ENCODE data around the gene CYBC1. TPM values are rescaled to one million over a fixed set of nuclear protein-coding genes. Genes with fewer than 3 reads are reported as not detected.

The CYBC1 gene
- polyA plus RNA-seq, 1 donor (not counting 4 experiments of a cell fraction or from before 2014, with no cell fraction given), result 30.2 TPM

DNA sequence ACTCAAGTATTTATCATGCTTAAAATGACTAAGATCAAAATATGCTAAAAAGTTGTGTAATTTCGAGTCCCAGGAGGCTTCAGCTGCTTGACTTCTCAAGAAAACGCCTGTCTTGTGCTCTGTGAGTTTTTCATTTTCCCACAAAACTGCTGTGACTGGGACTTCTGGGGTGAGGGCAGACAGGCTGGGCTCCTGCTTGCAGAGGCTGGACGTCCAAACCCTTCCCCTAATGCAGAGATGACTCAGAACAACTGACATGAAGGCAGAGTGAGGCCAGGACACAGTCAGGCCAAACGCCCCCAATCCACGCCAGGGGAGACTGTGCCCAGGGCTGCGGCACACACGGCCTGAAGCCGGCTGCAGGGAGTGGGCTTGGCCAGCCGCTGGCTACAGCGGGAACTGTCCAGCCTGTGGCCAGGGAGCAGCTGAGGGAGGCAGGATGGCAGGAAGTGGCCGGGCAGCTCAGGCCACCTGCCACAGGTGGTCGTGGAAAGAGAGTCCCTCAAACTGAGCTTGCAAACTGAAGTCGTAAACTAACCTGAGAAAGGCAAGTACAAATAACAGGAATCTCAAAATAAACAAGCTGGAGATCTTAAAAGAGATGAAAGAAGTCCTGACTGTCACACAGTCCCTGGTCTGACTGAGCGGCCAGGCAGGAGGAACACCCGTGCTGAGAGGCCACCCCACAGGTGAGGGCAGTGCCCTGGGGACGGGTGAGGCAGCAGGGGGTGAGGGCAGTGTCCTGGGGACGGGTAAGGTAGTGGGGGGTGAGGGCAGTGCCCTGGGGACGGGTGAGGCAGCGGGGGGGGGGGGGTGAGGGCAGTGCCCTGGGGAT, 53.7 kb downstream of the CYBC1 start:
- Histone ChIP-seq H3K4me1 (ENCODE audit: control insufficient read depth, extremely low read depth, insufficient read depth, low read length) (no peaks in the 10 kb centered on the region), H3K4me2 (ENCODE audit: control insufficient read depth, extremely low read depth, insufficient read depth, low read depth, low read length) (no peak overlapping the region), H3K79me2 (ENCODE audit: control insufficient read depth, insufficient read depth, low read length) (no peaks in the 10 kb centered on the region), H3K27ac (ENCODE audit: control insufficient read depth, insufficient read depth, low read length) (no peak overlapping the region), H3K36me3 (ENCODE audit: control insufficient read depth in 2 of 2, extremely low read depth in 1 of 2, insufficient read depth in 2 of 2, low read length in 2 of 2) (peaks cover 2 to 3% of the 10 kb centered on the region in 2 experiments), H3K27me3 (ENCODE audit: control insufficient read depth, extremely low read depth, insufficient read depth, low read length) (no peaks in the 10 kb centered on the region), H3K9me1 (ENCODE audit: control insufficient read depth, extremely low read depth, insufficient read depth, low read length) (no peaks in the 10 kb centered on the region), H4K20me1 (ENCODE audit: control insufficient read depth, extremely low read depth, insufficient read depth, low read length) (no peaks in the 10 kb centered on the region), H2AFZ (ENCODE audit: control insufficient read depth, low read length) (no peak overlapping the region), H3K9ac (ENCODE audit: control insufficient read depth, extremely low read depth, insufficient read depth, low read length) (no peak overlapping the region), H3K9me3 (ENCODE audit: control insufficient read depth, low read depth, low read length) (no peaks in the 10 kb centered on the region), H3K4me3 (ENCODE audit: control insufficient read depth in 2 of 3, extremely low read depth in 1 of 3, insufficient read depth in 2 of 3, low read depth in 1 of 3, low read length in 3 of 3) (no peak overlapping the region)
- FAIRE-seq (no peak), DNase-seq (ENCODE audit: low read depth, low spot score) (no peak)
- dilution Hi-C loops (cut with MboI; ENCODE audit: extremely low pct_ligation_motif_present, low sequenced_read_pairs), result no loop called here
- TF ChIP-seq, protein P1, sequence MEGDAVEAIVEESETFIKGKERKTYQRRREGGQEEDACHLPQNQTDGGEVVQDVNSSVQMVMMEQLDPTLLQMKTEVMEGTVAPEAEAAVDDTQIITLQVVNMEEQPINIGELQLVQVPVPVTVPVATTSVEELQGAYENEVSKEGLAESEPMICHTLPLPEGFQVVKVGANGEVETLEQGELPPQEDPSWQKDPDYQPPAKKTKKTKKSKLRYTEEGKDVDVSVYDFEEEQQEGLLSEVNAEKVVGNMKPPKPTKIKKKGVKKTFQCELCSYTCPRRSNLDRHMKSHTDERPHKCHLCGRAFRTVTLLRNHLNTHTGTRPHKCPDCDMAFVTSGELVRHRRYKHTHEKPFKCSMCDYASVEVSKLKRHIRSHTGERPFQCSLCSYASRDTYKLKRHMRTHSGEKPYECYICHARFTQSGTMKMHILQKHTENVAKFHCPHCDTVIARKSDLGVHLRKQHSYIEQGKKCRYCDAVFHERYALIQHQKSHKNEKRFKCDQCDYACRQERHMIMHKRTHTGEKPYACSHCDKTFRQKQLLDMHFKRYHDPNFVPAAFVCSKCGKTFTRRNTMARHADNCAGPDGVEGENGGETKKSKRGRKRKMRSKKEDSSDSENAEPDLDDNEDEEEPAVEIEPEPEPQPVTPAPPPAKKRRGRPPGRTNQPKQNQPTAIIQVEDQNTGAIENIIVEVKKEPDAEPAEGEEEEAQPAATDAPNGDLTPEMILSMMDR (optimal IDR thresholded peaks at IDR 0.05 in 1 of 3, IDR thresholded peaks at IDR 0.05 in 1 of 3, conservative IDR thresholded peaks at IDR 0.05 in 1 of 3; ENCODE audit: extremely low read depth in 1 of 3, insufficient read depth in 2 of 3, low read length in 3 of 3), result no peak

DNA sequence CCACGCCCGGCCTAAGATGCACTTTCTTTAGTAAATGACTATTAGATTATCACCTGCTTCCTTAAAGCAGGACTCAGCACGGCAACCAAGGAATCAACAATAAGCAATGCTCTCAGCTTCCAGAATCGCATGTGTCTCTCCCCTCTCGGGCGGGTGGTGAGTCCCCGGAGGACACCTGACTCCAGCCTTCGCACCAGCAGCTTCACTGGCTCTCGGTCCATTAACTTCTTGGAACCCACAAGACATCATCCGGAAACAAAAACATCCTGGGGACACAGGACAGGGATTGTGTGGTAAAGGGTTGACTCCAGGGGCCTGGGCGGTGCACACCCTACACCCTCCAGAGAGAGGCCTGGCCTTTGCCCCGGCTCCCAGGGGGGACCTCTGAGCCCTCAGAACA, 56.3 kb downstream of the CYBC1 start:
- FAIRE-seq, result no peak
- Histone ChIP-seq H2AFZ (ENCODE audit: control insufficient read depth, low read length) (no peak overlapping the region), H3K27me3 (ENCODE audit: control insufficient read depth, extremely low read depth, insufficient read depth, low read length) (no peaks in the 10 kb centered on the region), H3K4me1 (ENCODE audit: control insufficient read depth, extremely low read depth, insufficient read depth, low read length) (no peaks in the 10 kb centered on the region), H3K9me1 (ENCODE audit: control insufficient read depth, extremely low read depth, insufficient read depth, low read length) (no peaks in the 10 kb centered on the region), H3K4me3 (ENCODE audit: control insufficient read depth in 2 of 3, extremely low read depth in 1 of 3, insufficient read depth in 2 of 3, low read depth in 1 of 3, low read length in 3 of 3) (no peak overlapping the region), H4K20me1 (ENCODE audit: control insufficient read depth, extremely low read depth, insufficient read depth, low read length) (no peaks in the 10 kb centered on the region), H3K9me3 (ENCODE audit: control insufficient read depth, low read depth, low read length) (no peaks in the 10 kb centered on the region), H3K27ac (ENCODE audit: control insufficient read depth, insufficient read depth, low read length) (no peak overlapping the region), H3K9ac (ENCODE audit: control insufficient read depth, extremely low read depth, insufficient read depth, low read length) (no peak overlapping the region), H3K4me2 (ENCODE audit: control insufficient read depth, extremely low read depth, insufficient read depth, low read depth, low read length) (no peak overlapping the region), H3K79me2 (ENCODE audit: control insufficient read depth, insufficient read depth, low read length) (no peaks in the 10 kb centered on the region), H3K36me3 (ENCODE audit: control insufficient read depth in 2 of 2, extremely low read depth in 1 of 2, insufficient read depth in 2 of 2, low read length in 2 of 2) (peaks cover 0 to 3% of the 10 kb centered on the region in 2 experiments)
- dilution Hi-C loops (cut with MboI; ENCODE audit: extremely low pct_ligation_motif_present, low sequenced_read_pairs), result no loop called here
- TF ChIP-seq, protein P1 (optimal IDR thresholded peaks at IDR 0.05 in 1 of 3, IDR thresholded peaks at IDR 0.05 in 1 of 3, conservative IDR thresholded peaks at IDR 0.05 in 1 of 3; ENCODE audit: extremely low read depth in 1 of 3, insufficient read depth in 2 of 3, low read length in 3 of 3), result no peak
- no peak for TF ChIP-seq EZH2 (IDR thresholded peaks at IDR 0.05; ENCODE audit: low read length)
- no peak for DNase-seq (ENCODE audit: low read depth, low spot score)

Measured in keratinocyte (primary cell).